ENCODE results near the gene GPRASP1.

GRCh38 chrX:102684772-102685520, 33.7 kb downstream of the GPRASP1 start:
- TF ChIP-seq, protein P1, sequence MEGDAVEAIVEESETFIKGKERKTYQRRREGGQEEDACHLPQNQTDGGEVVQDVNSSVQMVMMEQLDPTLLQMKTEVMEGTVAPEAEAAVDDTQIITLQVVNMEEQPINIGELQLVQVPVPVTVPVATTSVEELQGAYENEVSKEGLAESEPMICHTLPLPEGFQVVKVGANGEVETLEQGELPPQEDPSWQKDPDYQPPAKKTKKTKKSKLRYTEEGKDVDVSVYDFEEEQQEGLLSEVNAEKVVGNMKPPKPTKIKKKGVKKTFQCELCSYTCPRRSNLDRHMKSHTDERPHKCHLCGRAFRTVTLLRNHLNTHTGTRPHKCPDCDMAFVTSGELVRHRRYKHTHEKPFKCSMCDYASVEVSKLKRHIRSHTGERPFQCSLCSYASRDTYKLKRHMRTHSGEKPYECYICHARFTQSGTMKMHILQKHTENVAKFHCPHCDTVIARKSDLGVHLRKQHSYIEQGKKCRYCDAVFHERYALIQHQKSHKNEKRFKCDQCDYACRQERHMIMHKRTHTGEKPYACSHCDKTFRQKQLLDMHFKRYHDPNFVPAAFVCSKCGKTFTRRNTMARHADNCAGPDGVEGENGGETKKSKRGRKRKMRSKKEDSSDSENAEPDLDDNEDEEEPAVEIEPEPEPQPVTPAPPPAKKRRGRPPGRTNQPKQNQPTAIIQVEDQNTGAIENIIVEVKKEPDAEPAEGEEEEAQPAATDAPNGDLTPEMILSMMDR (IDR thresholded peaks at IDR 0.05; ENCODE audit: low read length): no peak
- no peak for TF ChIP-seq EZH2 (optimal IDR thresholded peaks at IDR 0.05; ENCODE audit: low read depth, low read length)
